Measurements from ENCODE around the gene CBLIF. TPM values are rescaled to one million over a fixed set of nuclear protein-coding genes. Genes with fewer than 3 reads are reported as not detected.

The CBLIF gene
- total RNA-seq = not detected in 2 replicates

GRCh38 chr11:59845399-59845798, at the start of gene CBLIF:
Gene CBLIF (minus strand): TSS chr11:59845499. CDS start chr11:59845453, 46 bp downstream.

GRCh38 chr11:59878575-59878974, 33.3 kb upstream of the CBLIF start, which contains the start of gene OOSP3:
Gene OOSP3 (plus strand): TSS chr11:59878782. CDS start chr11:59878809, 27 bp downstream.

GRCh38 chr11:59866397-59866796, 21.1 kb upstream of the CBLIF start, which contains the start of gene TCN1:
Gene TCN1 (minus strand): TSS chr11:59866487. CDS start chr11:59866470, 17 bp downstream.

GRCh38 chr11:59810189-59810910, 34.9 kb downstream of the CBLIF start, which contains the start of gene MRPL16:
Gene MRPL16 (minus strand): TSS chr11:59810778. CDS start chr11:59810658, 120 bp downstream.

Other genes with a start within 250 kb of the CBLIF start
- 15.8 and 23.1 TPM in 2 replicates for gene OSBP, start 229.7 kb downstream of the CBLIF start, total RNA-seq
- 8.5 and 9.5 TPM in 2 replicates for gene PATL1, start 176.5 kb downstream of the CBLIF start, total RNA-seq
- not detected in 2 replicates for gene OR10V1, start 131.7 kb downstream of the CBLIF start, total RNA-seq
- 12.7 and 17.8 TPM in 2 replicates for gene STX3, start 90.1 kb downstream of the CBLIF start, total RNA-seq
- 59.7 and 66.8 TPM in 2 replicates for gene MRPL16, start 34.7 kb downstream of the CBLIF start, total RNA-seq
- 18.8 and 20.5 TPM in 2 replicates for gene TCN1, start 21.0 kb upstream of the CBLIF start, total RNA-seq
- not detected in 2 replicates for gene OOSP3, start 33.3 kb upstream of the CBLIF start, total RNA-seq
- gene OOSP1, start 92.9 kb upstream of the CBLIF start, total RNA-seq = not detected in 2 replicates
- not detected in 2 replicates for gene OOSP4A, start 118.5 kb upstream of the CBLIF start, total RNA-seq
- gene OOSP4B, start 171.7 kb upstream of the CBLIF start, total RNA-seq = not detected in 2 replicates
- not detected in 2 replicates for gene OOSP2, start 194.9 kb upstream of the CBLIF start, total RNA-seq
- not detected in 2 replicates for gene MS4A3, start 211.2 kb upstream of the CBLIF start, total RNA-seq
- not detected in 2 replicates for gene MS4A2, start 243.2 kb upstream of the CBLIF start, total RNA-seq